Subcutaneous adipose tissue (tissue), 4 donors: ENCODE measurements around the gene MTCL1. TPM values are rescaled to one million over a fixed set of nuclear protein-coding genes. Genes with fewer than 3 reads are reported as not detected.

ENCODE experiments used
- CTCF ChIP-seq: fragments of 450-650 bp; IDR thresholded peaks from one replicate; pipeline ENCODE4 v1.5.1; 2016; ENCODE audit warnings: low read depth, mild to moderate bottlenecking, control low read depth, antibody characterized with exemption, moderate library complexity
- total RNA-seq, 4 donors: library from RNA; depleted of rRNA; stranded (reverse); fragments of >200 nt; gene quantifications; one replicate each; pipeline ENCODE4 v1.1.0, GENCODE V29; 2016

Gene MTCL1
- total RNA-seq, 4 donors from 2014 or later = 1.5 to 5.9 (median 2.7) TPM

DNA sequence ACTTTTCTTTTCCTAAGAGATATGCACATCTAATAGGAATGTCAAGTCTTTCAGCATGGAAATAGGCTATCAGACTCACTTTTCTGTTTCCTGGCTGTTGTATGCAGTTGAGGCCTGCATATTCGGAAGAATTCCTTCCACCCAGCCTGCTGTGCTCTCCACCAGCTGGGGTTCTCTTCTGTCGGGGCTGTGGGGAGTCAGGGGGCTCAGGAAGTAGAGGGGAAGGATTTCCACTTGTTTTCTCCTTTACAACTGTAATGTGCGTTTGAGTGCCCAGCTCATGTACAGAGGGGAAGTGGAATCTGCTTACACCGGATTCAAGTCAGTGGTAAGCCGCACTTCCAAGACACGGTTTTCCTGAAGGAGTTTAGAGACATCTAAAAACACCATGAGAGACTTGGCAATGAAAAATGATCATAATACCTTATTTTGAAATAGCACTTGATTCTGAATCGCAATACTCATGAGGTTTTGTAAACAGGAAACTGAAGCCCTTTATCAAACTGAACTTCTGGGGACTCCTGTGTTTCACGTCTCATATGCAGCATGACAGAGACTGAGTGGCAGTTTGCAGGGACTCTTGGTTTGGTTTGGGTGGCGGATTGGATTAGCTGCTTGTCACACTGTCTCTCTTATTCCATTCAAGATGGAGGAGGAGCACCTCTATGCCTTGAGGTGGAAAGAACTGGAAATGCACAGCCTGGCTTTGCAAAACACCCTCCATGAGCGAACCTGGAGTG lies 90.4 kb downstream of the MTCL1 start:
- no peak for TF ChIP-seq CTCF

DNA sequence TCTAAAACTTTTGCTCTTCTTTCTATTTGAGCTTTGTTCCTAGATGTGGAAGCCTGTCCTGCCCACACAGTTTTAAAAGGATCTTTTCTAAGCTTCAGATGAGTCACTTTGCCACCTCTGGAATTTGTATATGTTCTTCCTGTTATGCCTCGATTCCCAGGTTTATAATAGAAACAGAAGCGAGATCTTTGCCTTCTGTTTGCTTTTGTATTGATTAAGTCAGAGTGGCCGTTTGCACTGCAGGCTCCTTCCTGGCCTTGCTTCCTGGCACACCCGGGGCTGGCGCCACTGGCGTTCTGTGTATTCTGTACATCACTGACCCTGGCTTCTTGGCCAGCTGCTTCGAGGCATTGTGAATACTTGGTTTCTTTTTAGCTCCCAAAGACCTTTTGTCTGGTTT lies 91.8 kb downstream of the MTCL1 start:
- TF ChIP-seq CTCF = no peak

GRCh38 chr18:8799001-8799400 lies 93.6 kb downstream of the MTCL1 start:
- TF ChIP-seq CTCF = no peak

- TF ChIP-seq CTCF = no peak
These were observed 94.5 kb downstream of the MTCL1 start for GRCh38 chr18:8799596-8800441.

DNA sequence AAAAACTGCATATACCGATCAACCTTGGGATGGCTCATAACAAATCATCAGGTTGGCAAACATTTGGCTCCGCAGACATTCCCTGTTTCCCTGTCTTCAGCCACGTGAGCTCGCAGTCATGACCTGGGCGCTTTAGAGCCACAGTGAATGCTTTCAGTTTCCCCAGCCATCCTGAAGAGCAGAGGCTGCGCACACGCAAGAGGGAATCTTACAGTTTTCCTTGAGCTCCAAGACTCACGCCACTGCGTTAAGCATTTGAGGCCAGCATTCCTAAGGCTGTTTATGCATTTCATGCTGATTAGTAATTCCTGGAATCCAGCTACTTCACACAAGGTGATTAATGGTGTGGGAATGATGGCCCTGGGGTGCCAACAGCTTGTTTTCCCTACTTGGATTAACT lies 95.1 kb downstream of the MTCL1 start:
- TF ChIP-seq CTCF = no peak

- no peak for TF ChIP-seq CTCF
These were observed 95.5 kb downstream of the MTCL1 start for GRCh38 chr18:8800876-8801262.

DNA sequence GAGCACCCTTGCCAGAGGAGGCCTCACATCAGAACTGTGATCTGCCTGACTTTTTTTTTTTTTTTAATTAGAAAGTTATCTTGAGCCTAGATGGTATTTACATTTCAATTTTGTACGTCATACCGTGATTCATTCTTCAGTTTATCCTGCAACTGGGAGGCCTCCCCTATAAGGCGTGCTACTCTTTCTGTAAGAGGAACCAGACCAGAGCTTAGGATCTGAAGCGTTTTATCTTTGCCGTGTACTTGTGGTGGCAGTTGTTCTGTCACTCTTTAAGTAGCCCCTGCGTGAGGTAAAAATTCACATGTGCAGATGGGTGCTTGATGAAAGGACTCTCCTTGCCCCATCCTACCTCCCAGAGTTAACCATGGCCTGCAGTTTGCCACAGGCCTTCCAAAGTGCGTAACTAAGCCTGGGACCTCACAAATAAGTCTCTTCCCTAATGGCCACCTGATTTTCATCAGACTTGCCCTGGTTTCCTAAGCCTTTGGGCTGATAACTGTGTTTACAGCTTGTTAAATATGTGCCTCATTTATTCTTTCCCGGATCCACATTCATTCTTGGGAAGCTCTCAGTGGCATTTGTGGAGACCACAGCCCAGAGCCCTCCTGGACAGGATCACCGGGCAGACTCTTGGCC lies 96.0 kb downstream of the MTCL1 start:
- TF ChIP-seq CTCF = no peak
